Measurements from ENCODE around the gene TRIM74. TPM values are rescaled to one million over a fixed set of nuclear protein-coding genes. Genes with fewer than 3 reads are reported as not detected.

The TRIM74 gene
- total RNA-seq: 0.23 TPM in 1 of 2 replicates, not detected in the other

GRCh38 chr7:72968980-72969516 lies at the start of gene TRIM74:
Gene TRIM74 (minus strand): TSS chr7:72969466. CDS start chr7:72966157, 3,309 bp downstream.

DNA sequence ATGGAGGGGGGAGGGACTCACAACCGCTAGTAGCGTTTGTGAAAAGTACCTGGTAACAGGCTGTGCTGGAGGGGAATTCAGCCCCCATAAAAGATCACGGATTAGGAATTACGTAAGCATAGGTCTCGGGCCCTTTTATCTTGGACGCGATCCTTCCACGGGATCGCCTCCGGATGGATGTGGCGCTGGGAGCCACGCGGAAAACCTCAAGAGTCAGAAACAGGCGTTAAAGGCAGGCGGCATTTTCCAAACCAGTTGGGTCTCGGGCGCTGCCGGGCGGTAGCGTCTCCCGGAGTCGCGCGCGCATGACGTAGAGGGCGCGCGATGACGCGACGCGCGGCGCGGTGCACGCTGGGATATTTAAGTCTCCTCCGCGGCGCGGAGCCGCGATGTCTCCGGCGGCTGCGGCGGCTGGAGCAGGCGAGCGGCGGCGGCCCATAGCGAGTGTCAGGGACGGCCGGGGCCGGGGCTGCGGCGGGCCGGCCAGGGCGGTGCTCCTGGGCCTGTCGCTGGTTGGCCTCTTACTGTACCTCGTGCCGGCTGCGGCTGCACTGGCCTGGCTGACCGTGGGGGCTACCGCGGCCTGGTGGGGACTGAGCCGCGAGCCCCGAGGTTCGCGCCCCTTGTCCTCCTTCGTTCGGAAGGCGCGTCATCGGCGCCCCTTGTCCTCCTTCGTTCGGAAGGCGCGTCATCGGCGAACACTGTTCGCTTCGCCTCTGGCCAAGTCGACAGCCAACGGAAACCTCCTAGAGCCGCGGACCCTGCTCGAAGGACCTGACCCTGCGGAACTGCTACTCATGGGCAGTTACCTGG lies 44.3 kb downstream of the TRIM74 start, which contains the start of gene POM121:
Gene POM121 (plus strand): TSS at position 363 of the 813 bp plus-strand sequence. CDS start 27 bp downstream, at position 390.

Other genes starting within 250 kb of the TRIM74 start
- 1.5 and 3.7 TPM in 2 replicates for gene TYW1B, start 141.3 kb downstream of the TRIM74 start, total RNA-seq
- gene POM121, start 44.4 kb downstream of the TRIM74 start, total RNA-seq: 8.9 and 13.6 TPM in 2 replicates
- gene SPDYE8, start 60.3 kb upstream of the TRIM74 start, total RNA-seq: not detected in 2 replicates
- gene SPDYE11, start 88.4 kb upstream of the TRIM74 start, total RNA-seq: not detected in 2 replicates
- not detected in 2 replicates for gene SPDYE9, start 116.6 kb upstream of the TRIM74 start, total RNA-seq

Data from smooth muscle cell of the pulmonary artery (primary cell).